Hair follicular keratinocyte (primary cell): ENCODE results near the gene KCNE5. TPM values are rescaled to one million over a fixed set of nuclear protein-coding genes. Genes with fewer than 3 reads are reported as not detected.

Experiments used
- total RNA-seq: library from RNA; depleted of rRNA; stranded (reverse); fragments of >200 nt; gene quantifications from 2 replicates; pipeline ENCODE4 v1.2.3, GENCODE V29; 2015

The KCNE5 gene
- 0.23 TPM in 1 of 2 replicates, not detected in the other for total RNA-seq

GRCh38 chrX:109624641-109625616, at the start of gene KCNE5:
TSS of gene KCNE5 (minus strand) at chrX:109625172. CDS start at chrX:109625020, 152 bp downstream.

Other genes with a start within 250 kb of the KCNE5 start
- not detected in 2 replicates for gene GUCY2F, start 143.1 kb downstream of the KCNE5 start, total RNA-seq
- 8.6 and 9.0 TPM in 2 replicates for gene NXT2, start 88.3 kb downstream of the KCNE5 start, total RNA-seq
- 69.4 and 72.5 TPM in 2 replicates for gene ACSL4, start 108.1 kb upstream of the KCNE5 start, total RNA-seq